ENCODE measurements around the gene LYZL6.

LYZL6 gene

GRCh38 chr17:35889818-35890773, 53.4 kb downstream of the LYZL6 start:
- no peak for DNase-seq (ENCODE audit: low spot score)
- no peak for TF ChIP-seq CTCF (conservative IDR thresholded peaks at IDR 0.05; ENCODE audit: low read depth)
- CTCF ChIA-PET = no interaction called here
- POLR2A ChIA-PET (ENCODE audit: low non-redundant PET) = interaction anchor here (0.6 kb wide), 1 partner anchor 39 kb away, joined by 11 read pairs; no protein-coding TSS in a partner anchor
- H3K27ac ChIP-seq = no peak overlapping the region

DNA sequence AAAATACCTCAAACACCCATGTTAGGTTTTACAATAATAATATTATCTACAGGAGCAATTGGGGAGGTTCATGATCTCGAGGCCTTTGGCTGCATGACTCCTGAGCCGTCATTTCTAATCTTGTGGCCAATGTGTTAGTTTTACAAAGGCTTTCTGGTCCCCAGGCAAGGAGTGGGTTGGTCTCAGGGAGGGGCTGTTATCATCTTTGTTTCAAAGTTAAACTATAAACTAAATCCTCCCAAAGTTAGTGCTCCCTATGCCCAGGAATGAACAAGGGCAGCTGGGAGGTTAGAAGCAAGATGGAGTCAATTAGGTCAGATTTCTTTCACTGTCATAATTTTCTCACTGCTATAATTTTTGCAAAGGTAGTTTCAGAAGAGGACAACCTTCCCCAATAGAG, 54.3 kb downstream of the LYZL6 start:
- H3K27ac ChIP-seq = no peak overlapping the region
- ChIA-PET POLR2A (ENCODE audit: low non-redundant PET) (no interaction called here), CTCF (no interaction called here)
- DNase-seq (ENCODE audit: low spot score) = no peak
- TF ChIP-seq CTCF (conservative IDR thresholded peaks at IDR 0.05; ENCODE audit: low read depth) = no peak

Measured in RWPE1 (cell line).